ENCODE measurements around the gene LRRC4C.

Gene LRRC4C

DNA sequence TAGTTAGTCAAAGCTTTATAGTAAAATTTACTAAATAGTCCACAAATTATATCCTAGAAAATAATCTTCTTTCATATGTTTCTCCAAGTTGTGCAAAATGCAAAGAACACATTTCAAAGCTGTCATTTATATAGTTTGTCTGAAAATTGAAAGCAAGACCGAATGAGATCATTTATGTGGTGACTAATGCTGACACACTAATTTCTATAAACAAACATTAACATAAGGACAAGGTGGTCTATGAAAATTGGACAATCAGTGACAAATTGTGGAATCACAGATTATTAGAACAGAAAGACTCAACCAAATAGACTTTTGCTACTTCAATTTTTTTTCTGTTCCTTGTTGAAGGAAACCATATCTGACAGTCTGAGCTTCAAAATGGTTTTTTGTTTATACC lies 1056.1 kb downstream of the LRRC4C start:
- ATAC-seq (replicated peaks) (no peak), DNase-seq (no peak)

GRCh38 chr11:40401132-40401853 lies 1058.2 kb downstream of the LRRC4C start:
- ATAC-seq (replicated peaks) (no peak), DNase-seq (no peak)
- no peak overlapping the region for H3K27ac Mint-ChIP-seq
- no peak overlapping the region for H3K4me3 Mint-ChIP-seq
- H3K9me3 Mint-ChIP-seq: peaks cover 3 to 6% of the 10 kb centered on the region in 2 donors
- no peaks in the 10 kb centered on the region for H3K36me3 Mint-ChIP-seq
- H3K27me3 Mint-ChIP-seq: no peaks in the 10 kb centered on the region
- H3K4me1 Mint-ChIP-seq: no peaks in the 10 kb centered on the region

More for the DNA sequence above, 1056.1 kb downstream of the LRRC4C start:
- no peak overlapping the region for H3K27ac Mint-ChIP-seq
- no peaks in the 10 kb centered on the region for H3K27me3 Mint-ChIP-seq
- no peaks in the 10 kb centered on the region for H3K4me1 Mint-ChIP-seq
- no peaks in the 10 kb centered on the region for H3K36me3 Mint-ChIP-seq
- H3K9me3 Mint-ChIP-seq: peaks cover 4 to 11% of the 10 kb centered on the region in 2 donors
- H3K4me3 Mint-ChIP-seq: no peak overlapping the region

DNA sequence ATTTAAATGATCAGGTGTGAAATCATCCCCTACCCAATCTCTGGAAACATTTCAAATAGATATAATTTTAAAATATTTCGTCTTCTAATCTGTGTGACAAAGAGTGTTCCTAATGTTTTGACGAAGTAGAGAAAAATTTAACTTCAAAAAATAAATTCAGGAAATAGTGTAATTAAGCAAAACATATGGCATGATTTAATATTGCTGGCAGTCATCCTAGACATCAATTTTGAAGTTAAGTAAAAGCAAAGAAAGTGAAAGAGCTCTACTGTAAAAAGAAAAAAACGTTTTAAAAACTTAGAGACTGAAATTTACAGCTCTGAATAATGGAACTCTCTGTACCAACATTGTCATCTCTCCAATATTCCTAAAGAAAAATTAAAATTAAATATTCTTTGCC lies 1062.3 kb downstream of the LRRC4C start:
- Mint-ChIP-seq H3K4me1 (no peaks in the 10 kb centered on the region), H3K27ac (no peak overlapping the region), H3K36me3 (no peaks in the 10 kb centered on the region), H3K4me3 (no peak overlapping the region), H3K9me3 (peaks cover 0 to 3% of the 10 kb centered on the region in 2 donors), H3K27me3 (no peaks in the 10 kb centered on the region)
- ATAC-seq (replicated peaks) (no peak), DNase-seq (no peak)

DNA sequence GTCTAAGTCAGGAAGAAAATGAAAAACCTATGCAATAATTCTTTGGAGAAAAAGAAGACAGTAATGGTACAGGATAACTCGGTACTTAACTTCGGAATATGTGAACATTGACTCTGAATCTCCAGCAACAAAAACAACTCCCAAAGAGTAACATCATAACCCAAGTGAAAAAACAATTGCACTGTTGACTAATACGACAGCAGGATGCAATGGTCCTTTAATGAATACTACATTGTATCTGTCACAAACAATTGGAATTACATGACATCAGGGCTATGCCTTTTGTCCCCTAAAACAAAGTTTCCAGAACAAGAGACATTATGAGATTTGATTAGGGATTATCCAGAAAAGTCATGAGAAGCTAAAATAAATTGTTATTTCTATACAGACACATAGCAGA lies 1065.9 kb downstream of the LRRC4C start:
- no peak for ATAC-seq (replicated peaks)
- no peaks in the 10 kb centered on the region for H3K36me3 Mint-ChIP-seq
- no peak overlapping the region for H3K4me3 Mint-ChIP-seq

DNA sequence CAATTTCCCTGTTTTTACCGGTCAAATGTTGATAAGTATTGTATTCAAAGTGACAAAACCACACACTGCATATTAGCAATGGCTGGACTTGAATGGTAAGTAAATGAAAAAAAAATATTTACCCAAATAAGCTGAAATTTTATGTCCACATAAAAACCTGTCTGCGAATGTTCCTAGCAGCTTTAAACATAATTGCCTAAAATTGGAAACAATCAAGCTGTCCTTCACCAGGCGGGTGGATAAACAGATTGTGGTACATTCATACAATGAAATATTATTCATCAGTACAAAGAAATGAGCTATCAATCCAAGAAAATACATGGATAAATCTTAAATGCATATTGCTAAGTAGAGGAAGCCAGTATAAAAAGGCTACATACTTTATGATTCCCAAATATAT lies 1067.8 kb downstream of the LRRC4C start:
- ATAC-seq (replicated peaks) (no peak), DNase-seq (no peak)
- H3K4me1 Mint-ChIP-seq: no peaks in the 10 kb centered on the region
- H3K36me3 Mint-ChIP-seq: no peaks in the 10 kb centered on the region
- no peak overlapping the region for H3K27ac Mint-ChIP-seq
- no peaks in the 10 kb centered on the region for H3K27me3 Mint-ChIP-seq
- no peak overlapping the region for H3K4me3 Mint-ChIP-seq
- H3K9me3 Mint-ChIP-seq: peaks cover 0 to 2% of the 10 kb centered on the region in 2 donors

More for the DNA sequence above, 1065.9 kb downstream of the LRRC4C start:
- Mint-ChIP-seq H3K27me3 (no peaks in the 10 kb centered on the region), H3K9me3 (peaks cover 0 to 2% of the 10 kb centered on the region in 2 donors), H3K27ac (no peak overlapping the region), H3K4me1 (no peaks in the 10 kb centered on the region)
- no peak for DNase-seq

GRCh38 chr11:40388097-40388818 lies 1071.2 kb downstream of the LRRC4C start:
- ATAC-seq (replicated peaks) (no peak), DNase-seq (no peak)
- H3K27me3 Mint-ChIP-seq: no peaks in the 10 kb centered on the region
- H3K4me1 Mint-ChIP-seq: no peaks in the 10 kb centered on the region
- no peak overlapping the region for H3K27ac Mint-ChIP-seq
- H3K9me3 Mint-ChIP-seq: peaks cover 0 to 3% of the 10 kb centered on the region in 2 donors
- H3K36me3 Mint-ChIP-seq: no peaks in the 10 kb centered on the region
- H3K4me3 Mint-ChIP-seq: no peak overlapping the region

DNA sequence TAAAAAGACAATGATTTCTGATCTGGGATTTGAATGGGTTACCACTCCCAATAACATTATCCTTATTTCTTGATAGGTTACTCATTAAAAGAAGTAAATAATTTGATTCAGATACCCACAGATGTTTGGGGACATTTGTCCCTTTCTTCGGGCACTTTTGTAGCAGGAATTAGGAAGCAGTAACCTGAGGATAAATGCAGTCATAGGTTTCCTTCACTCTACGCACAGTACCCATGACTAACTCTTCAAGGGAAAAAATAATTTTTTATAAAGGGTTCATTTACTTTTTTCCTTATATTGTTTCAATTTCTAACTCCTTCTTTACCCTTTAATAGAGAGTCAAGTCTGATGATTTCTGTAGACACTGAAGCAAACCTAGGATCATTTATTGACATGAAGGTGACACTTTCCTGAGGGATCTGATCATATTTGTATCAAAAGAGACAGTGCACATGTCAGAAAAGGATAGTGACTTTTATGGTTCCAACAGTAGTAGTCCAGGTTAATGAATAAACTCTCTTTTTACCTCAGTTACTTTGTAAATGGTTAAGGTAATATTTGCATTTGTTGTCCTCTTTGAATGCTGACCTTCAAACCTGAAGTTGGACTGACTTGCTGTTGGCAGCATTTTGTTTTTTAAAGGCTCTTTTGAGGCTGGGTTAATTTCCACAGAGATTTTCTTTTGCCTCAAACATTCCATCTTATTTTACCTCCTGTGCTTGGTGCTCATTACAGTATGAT lies 1072.0 kb downstream of the LRRC4C start:
- ATAC-seq (replicated peaks) (no peak), DNase-seq (no peak)
- no peaks in the 10 kb centered on the region for H3K27me3 Mint-ChIP-seq
- no peak overlapping the region for H3K4me3 Mint-ChIP-seq
- no peaks in the 10 kb centered on the region for H3K36me3 Mint-ChIP-seq
- H3K9me3 Mint-ChIP-seq: peaks cover 0 to 5% of the 10 kb centered on the region in 2 donors
- no peaks in the 10 kb centered on the region for H3K4me1 Mint-ChIP-seq
- no peak overlapping the region for H3K27ac Mint-ChIP-seq

- DNase-seq: no peak
- no peak for ATAC-seq (replicated peaks)
- Mint-ChIP-seq H3K9me3 (peaks cover 0 to 3% of the 10 kb centered on the region in 2 donors), H3K4me3 (no peak overlapping the region), H3K27me3 (no peaks in the 10 kb centered on the region), H3K36me3 (no peaks in the 10 kb centered on the region), H3K4me1 (no peaks in the 10 kb centered on the region), H3K27ac (no peak overlapping the region)
Observed at GRCh38 chr11:40384991-40385390, 1074.5 kb downstream of the LRRC4C start.

- no peaks in the 10 kb centered on the region for H3K27me3 Mint-ChIP-seq
- H3K9me3 Mint-ChIP-seq: peaks cover 0 to 3% of the 10 kb centered on the region in 2 donors
- H3K4me3 Mint-ChIP-seq: no peak overlapping the region
- ATAC-seq (replicated peaks): no peak
- no peaks in the 10 kb centered on the region for H3K4me1 Mint-ChIP-seq
- DNase-seq: no peak
- no peaks in the 10 kb centered on the region for H3K36me3 Mint-ChIP-seq
- H3K27ac Mint-ChIP-seq: no peak overlapping the region
Observed at GRCh38 chr11:40381481-40381880, 1078.0 kb downstream of the LRRC4C start.

DNA sequence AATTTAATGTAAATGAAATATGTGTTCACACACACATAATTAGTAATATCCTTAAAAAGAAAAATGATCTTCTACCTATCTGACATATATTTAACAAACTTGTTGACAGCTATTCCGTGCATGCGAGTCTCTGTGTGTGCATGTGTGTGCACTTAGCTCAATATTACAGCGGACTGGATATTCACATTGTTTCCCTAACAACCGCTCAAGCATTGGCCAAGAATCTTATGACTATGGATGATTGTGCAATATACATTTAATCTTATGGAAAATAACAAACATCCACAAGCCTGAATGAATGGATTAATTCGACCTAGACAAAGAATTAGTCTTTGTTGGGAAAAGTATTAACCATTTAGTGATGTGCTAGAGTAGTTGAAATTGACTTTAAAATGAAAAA lies 1078.6 kb downstream of the LRRC4C start:
- Mint-ChIP-seq H3K4me3 (no peak overlapping the region), H3K36me3 (no peaks in the 10 kb centered on the region), H3K27me3 (no peaks in the 10 kb centered on the region), H3K27ac (no peak overlapping the region), H3K4me1 (no peaks in the 10 kb centered on the region), H3K9me3 (peaks cover 0 to 3% of the 10 kb centered on the region in 2 donors)
- no peak for ATAC-seq (replicated peaks)
- no peak for DNase-seq

DNA sequence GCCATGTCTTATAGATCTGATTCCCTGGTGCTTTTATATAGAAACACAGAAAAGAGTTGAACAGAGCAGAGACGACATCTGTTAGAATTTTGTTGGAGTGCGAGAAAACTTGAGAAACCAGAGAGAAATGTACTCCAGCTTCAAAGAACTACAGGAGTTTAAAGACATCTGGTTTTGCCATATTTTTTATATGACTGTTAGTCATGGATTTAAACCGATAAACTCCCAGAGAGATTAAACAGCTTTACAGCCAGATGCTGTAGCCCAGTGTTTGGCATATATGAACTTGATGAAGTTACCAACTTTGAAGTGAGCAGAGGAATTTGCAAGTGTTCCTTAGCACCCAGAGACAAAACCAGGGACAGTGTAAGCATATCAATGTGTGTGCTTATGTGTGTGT lies 1083.1 kb downstream of the LRRC4C start:
- no peak for ATAC-seq (replicated peaks)
- no peak overlapping the region for H3K27ac Mint-ChIP-seq

GRCh38 chr11:40370821-40371616 lies 1088.4 kb downstream of the LRRC4C start:
- ATAC-seq (replicated peaks) (no peak), DNase-seq (no peak)
- Mint-ChIP-seq H3K4me1 (no peaks in the 10 kb centered on the region), H3K4me3 (no peak overlapping the region), H3K27ac (no peak overlapping the region), H3K27me3 (no peaks in the 10 kb centered on the region), H3K36me3 (no peaks in the 10 kb centered on the region), H3K9me3 (peaks cover 4 to 5% of the 10 kb centered on the region in 2 donors)

More for the DNA sequence above, 1083.1 kb downstream of the LRRC4C start:
- DNase-seq: no peak
- Mint-ChIP-seq H3K4me3 (no peak overlapping the region), H3K36me3 (no peaks in the 10 kb centered on the region), H3K9me3 (peaks cover 4 to 5% of the 10 kb centered on the region in 2 donors), H3K27me3 (no peaks in the 10 kb centered on the region), H3K4me1 (no peaks in the 10 kb centered on the region)

GRCh38 chr11:40360206-40360798 lies 1099.2 kb downstream of the LRRC4C start:
- Mint-ChIP-seq H3K27ac (no peak overlapping the region), H3K9me3 (peaks cover 7 to 11% of the 10 kb centered on the region in 2 donors), H3K4me1 (no peaks in the 10 kb centered on the region), H3K4me3 (no peak overlapping the region), H3K36me3 (no peaks in the 10 kb centered on the region), H3K27me3 (no peaks in the 10 kb centered on the region)
- DNase-seq (no peak), ATAC-seq (replicated peaks) (no peak)

DNA sequence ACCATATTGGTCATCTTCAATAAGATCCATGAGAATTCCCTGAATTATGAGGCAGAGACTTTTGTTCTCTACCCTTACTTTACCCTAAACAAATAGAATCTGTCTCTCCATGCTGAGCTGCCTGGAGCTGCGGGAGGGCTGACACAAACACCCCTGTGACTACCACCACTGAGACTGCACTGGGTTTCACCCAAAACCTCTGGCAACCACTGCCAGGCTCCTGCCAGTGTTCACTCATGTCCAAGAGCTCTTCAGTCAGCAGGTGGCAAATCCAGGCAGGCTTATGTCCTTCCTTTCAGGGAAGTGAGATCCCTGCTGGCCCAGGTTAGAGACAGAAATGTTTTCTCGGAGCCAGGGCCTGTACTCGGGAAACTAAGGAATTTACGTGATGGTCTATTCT lies 1105.3 kb downstream of the LRRC4C start:
- no peaks in the 10 kb centered on the region for H3K4me1 Mint-ChIP-seq
- H3K36me3 Mint-ChIP-seq: no peaks in the 10 kb centered on the region
- no peak for ATAC-seq (replicated peaks)
- peaks cover 7 to 8% of the 10 kb centered on the region in 2 donors for H3K9me3 Mint-ChIP-seq
- no peak overlapping the region for H3K4me3 Mint-ChIP-seq
- no peak overlapping the region for H3K27ac Mint-ChIP-seq
- no peaks in the 10 kb centered on the region for H3K27me3 Mint-ChIP-seq
- no peak for DNase-seq
